GM18526 (cell line): Measurements from ENCODE around the gene MAFG.

Experiments used
- POLR2A ChIP-seq: IDR thresholded peaks from 3 replicates; pipeline ENCODE4 v1.6.1; 2011; ENCODE audit not compliant: insufficient read length; ENCODE audit errors: extremely low read depth

Gene MAFG

DNA sequence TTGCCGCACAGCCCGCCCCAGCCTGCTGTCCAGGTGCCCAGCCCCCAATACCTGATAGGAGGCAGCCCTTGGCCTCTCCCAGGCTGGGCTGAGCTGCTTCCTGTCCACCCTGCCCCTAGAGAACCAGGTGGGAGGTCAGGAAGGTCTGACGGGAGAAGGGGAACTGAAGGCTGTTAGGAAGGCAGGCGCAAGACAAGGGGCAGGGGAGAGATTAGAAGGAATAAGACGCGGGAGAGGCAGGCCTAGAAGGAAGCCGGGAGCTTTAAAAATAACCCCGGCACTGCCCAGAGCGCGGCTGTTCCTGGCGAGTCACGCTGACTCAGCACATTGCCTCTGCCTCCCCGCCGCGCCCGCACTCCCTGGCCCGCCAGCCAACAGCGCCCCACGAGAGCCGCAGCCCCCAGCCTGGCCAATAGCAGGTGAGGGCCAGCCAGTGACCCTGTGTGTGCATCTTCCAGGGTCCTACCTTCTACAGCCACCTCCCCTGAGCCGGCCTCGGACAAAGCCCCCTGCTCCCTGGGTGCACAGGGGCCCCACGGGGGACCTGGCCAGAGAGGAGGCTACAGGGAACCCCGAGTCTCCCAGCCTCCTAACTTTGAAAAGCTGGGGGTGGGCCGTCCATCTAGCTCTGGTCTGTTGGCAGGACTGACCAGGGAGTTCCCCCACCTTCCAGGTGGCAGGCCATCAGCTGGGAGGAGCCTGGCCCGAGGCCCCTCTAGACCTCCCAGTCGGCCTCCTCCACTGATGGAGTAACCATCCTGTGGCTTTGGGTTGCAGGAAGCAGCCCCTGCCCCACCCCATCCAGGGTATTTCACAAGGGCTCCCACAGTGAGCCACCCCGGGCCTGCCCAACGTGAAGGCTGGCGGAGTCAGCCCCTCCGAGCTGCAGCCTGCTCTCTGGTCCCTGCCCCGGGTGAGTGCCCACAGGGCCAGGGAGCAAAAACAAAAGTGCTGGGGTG, 4.0 kb downstream of the MAFG start:
- no peak for TF ChIP-seq POLR2A

DNA sequence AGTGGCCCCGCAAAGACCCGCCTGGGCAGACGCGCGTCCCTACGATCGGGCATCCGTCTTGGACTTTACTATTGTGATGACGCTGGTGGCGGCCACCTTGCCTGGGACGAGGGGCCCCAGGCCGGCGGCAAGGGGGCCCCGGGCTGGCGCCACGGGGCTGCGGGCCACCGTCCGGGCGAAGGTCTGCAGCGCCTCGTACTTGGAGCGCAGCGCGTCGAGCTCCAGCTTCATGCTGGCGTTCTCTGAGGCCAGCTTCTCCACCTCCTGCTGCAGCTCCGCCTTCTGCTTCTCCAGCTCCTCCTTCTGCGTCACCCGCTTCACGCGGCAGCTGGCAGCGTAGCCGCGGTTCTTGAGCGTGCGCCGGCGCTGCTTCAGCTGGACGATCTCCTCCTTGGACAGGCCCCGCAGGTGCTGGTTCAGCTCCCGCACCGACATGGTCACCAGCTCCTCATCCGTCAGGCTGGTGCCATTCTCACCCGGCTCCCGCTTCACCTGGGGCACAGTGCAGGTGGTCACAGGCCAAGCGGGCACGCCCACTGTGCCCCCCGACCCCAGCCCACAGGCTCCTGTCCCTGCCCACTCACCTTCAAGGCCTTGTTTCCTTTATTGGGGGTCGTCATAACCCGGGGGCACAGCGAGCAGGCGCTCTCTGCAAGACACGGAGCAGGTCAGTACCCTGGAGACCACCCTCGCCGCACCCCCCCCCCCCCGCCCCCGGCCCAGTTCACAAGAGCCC, 4.8 kb downstream of the MAFG start:
- TF ChIP-seq POLR2A: no peak

DNA sequence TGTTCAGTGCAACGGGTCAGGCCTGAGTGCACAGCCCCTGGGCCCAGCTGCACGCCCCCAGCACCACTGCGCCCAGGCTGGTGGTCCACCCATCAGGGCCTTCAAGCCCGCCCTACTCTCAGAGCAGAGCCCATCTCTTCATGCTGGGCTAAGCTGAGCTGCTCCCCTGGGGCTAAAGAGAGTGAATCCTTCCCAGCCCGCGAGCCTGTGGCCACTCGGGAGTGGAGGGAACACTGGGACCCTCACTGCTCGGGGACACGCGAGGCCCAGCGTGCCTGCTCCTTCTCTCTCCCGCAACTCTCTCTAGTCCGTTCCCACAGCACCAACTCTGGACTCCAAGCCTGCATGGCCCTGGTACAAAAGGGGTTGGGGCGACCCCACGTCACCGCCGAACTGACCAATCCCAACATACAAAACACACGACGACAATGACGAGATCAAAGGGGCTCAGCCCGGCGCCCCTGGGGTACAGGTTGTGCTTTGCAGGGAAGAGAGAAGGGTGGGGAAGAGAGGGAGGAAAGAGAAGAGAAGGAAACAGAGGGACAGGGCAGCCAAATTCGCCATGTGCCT, 5.5 kb downstream of the MAFG start:
- TF ChIP-seq POLR2A: no peak

DNA sequence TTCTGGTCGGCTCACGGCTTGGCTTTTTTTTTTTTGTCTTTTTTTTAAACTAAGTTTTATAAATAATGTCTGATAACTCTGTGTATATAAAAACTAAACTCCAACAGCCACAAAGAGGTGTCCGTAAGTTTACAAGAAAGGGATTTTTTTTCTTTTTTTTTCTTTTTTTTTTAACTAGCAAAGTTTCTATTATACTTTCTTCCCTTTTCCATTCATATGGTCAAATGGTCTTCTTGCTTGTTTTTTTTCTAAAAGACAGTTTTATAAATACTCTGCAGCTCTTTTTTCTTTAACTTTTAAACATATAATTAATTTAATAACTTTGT, 6.0 kb downstream of the MAFG start:
- TF ChIP-seq POLR2A: no peak

DNA sequence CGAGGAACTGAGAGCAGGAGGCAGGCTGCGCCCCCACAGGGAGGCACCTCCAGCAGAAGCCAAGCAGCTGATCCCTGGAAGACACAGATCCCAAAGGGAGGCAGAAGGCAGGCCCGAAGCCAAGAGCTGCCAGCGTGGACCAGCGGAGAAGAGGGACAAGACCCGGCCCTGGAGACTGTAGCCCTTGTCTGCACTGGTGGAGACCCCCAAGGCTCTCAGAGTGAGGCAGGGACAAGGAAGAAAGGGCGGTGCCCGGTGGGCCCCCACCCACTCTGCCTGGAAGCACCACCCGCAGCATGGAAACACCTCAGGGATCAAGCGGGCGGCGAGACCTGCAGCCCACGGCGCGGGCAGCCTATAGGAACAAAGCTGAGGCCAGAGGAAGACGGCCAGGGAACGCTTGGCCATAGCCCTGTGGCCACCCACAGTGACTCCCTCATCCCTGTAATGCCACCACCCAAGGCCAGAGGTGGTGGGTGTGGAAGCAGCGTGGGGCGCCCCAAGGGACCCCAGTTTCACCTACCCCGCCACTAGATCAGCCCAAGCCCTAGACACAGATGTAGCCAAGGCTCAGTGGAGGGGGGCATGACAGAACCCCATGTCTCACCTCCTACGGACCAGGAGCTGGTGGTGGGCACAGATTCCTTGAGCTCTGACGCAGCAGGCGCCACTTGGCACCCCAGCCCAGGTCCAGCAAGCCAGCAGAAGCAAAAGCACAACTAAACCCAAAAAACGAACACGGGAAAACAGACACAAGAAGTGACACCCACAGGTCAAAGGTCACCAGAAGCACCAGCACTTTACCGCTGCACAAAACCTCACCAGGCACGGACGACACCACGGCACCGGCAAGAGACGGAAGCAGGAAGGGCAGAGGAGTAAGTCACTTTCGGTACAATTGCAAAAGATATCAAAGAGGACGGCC, 6.7 kb downstream of the MAFG start:
- no peak for TF ChIP-seq POLR2A

DNA sequence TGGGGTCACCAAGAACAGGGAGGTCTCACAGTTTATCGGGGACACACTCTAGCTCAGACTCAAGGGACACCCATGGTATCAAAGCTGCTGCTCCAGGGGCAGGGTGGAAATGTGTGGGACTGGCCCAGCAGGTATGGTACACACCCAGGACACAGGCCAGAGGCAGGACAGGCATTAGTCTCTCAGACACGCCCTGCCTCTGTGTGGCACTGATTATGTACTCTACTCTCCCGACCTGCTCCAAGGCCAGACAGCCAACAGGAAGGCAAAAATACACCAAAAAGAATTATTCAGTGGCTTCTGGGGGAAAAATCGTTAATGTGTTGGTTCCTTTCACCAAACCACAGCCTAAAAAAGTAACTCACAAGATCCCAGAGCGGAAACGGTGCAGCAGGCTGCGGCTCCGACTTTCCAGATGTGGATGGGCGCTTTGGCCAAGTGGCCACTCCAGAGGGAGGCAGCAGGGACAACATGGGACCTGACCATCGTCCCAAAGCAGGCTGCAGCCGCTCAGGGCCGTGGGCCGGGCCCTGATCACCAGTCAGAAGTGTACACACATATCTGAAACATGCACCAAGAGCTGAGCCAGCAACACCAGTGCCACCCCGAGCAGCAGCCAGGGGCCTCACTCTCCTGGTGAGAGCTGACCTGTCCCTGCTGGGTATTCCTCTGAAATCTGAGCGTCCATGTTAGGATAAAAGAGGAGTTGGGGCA, 8.5 kb downstream of the MAFG start:
- TF ChIP-seq POLR2A: no peak

DNA sequence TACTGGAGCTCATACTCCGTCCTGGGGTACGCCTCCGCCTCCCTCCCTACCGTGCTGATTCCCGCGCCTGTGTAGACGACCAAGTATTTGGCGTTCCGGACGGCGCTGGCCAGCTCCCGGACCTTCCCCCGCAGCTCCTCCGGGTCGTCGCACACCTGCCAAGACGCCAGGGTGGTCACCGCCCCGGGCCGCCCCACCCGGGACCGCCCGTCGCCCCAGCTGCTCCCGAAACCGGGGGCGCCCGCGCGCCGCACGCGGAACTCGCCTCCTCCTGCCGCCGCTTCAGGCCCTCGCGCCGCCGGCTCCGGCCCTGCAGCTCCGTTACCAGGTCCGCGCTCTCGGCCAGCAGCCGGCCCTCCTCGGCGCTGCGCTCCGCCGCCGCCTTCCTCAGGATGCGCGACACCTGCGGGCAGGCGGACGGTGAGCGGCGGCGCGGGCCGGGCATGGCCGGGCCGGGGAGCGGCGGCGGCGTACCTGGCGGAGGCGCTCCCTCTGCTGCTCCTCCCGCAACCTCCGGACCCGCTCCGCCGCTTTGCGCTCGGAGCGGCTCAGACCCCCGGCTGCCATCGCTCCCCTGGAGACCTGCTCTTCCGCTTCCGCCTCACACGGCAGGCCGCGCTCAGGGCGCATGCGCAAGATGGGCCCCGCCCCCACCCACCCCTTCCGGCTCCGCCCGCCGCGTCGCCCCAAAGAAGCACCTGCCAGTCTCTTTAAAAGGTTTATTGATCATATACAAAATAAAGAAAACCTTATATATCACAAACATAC, 9.8 kb downstream of the MAFG start, which contains the start of gene SIRT7:
SIRT7 (minus strand) TSS at position 612 of the 768 bp plus-strand sequence; CDS start at position 567, 45 bp downstream.
- TF ChIP-seq POLR2A: peak; percentile 85

DNA sequence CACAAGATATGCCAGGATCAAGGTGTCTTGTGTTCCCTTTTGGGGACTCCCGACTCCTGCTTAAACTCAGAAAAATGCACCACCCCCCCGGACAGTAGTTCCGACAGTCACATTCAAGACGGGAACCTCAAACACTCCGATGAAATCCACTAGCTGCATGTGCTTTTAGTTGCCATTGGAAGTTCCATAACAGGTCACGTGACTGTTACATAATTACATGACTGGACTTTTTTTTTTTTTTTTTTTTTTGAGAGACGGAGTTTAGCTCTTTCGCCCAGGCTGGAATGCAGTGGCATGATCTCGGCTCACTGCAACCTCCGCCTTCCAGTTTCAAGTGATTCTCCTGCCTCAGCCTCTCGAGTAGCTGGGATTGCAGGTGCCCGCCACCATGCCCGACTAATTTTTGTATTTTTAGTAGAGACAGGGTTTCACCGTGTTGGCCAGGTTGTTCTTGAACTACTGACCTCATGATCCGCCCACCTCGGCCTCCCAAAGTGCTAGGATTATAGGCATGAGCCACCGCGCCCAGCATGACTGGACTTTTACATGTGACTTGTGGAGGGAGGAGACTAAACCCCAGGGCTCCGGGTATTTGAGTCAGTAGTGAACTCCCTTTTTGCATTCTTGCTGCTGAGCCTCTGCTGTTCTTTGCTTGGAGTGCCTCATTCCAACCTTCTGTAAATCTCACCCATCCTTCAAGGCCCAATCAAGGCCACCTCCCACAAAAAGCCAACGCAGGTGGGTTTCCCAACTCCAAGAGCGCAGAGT, 11.1 kb downstream of the MAFG start:
- no peak for TF ChIP-seq POLR2A

DNA sequence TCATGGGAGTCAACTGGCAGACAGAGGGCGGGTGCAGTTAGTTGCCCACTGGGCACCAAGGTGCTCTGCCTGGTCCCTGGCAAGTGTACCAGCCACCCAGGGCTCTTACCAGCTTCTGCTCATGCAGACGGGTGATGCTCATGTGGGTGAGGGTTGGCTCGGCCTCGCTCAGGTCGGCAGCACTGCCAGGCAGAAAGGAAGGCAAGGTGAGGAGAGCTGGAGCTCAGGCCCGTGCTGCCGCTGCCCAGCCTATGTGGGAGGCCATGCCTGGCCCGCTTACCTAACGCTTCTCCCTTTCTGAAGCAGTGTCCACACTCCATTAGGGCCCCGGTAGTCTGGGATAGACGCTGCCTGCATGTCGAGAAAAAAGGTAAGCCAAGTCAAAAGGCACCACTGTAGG, 12.2 kb downstream of the MAFG start:
- TF ChIP-seq POLR2A: no peak

DNA sequence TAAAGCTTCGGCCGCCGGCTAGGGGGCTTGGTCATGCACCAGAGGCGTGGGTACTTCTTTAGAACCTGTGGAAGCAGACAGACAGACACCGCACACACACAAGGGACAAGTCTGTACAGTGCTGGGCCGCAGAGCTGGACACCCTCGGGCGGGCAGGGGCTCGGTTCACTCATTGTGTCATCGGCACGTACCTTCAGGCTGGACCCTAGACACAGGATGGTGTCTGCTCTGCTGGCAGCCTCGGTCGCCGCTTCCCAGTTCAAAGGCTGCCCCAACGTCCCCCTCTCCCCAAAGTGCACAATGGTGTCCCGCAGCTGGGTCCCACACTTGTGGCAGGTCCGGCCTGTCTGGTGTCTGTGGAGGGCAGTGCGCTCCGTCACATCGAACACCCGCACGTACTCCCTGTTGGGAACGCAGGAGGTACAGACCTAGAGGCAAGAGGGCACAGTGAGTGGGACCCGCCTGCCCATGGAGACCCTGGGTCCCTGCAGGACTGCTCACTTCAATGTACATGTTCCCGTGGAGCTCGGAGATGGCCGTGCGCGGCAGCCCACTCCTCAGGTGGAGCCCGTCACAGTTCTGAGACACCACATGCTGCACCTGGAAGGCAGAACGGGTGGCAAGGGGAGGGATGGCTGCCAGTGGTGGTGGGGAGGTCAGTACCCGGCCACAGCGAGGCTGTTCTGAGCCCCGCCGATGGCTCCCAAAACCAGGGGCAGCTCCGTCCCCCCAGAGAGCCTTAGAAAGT, 13.3 kb downstream of the MAFG start:
- no peak for TF ChIP-seq POLR2A

DNA sequence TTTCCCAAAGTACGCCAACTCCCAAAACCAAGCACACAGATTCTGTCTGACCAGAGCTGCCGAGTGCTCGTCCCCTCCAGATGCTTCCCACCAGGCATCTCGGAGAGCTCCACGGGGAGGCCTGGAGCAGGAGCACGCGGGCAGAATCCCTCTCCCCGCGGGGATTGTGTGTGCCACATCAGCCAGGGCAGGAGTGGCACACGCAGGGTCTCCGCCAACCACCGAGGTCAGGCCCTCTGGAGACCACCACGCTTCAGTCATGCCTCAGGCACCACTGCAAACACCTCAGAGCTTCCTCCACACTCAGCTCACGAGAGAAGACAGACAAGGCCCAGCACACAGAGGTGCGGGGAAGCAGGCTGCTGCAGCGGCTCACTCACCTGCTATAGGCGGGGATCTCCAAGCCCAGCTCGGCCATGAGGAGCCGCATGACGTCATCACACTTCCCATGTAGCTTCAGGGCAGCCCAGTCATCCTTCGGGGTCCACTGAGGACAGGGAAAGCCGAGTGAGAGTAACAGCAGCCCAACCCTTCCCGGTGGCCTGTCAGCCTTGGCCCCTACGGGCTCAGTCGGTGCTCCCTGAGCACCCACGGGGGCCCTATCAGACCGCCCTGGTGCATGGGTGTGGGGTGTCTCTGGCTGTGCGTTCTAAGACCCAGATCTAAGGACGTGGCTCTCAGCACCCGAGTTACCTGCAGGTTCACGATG, 14.0 kb downstream of the MAFG start:
- TF ChIP-seq POLR2A: no peak

DNA sequence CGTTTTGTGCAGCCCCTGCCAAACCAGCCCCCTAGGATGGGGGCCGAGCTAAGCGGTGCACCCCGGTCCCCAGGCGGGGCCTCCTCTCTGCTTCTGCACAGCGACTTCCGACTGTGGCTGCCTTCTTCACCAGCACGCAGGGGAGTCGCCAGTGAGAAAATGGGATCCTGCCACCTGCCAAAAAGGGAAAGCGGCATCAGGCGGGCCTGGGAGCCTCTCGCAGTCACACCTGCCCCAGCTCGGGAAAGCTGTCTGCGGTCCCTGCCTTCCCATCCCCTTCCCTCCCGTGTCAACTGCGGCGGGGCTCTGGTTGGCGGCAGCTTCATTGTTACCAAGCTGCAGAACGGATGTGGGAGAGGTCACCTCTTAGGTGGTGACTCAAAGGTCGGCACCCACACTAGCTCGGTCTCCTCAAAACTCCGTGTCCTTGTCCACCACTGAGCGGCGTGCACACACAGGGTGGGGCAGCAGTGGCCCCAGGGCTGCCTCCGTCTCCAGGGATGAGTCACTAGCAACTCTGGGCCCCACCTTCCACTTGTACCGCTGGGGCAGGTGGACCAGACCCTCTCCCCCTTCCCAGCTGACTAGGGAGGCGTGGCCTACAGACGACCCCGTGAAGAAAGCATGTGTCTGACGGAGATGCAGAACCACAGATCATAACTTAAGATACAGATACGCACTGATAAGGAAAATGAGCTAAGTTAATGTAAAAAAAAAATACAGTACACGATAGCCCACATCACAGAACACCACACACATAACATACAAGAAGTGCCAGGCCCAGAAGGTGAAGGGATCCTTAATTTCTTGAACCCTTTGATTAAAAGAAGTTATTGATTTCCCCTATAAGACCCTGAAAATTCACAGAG, 14.9 kb downstream of the MAFG start:
- TF ChIP-seq POLR2A: no peak
